AG09309 (cell line): Measurements from ENCODE around the gene PNKP.
A peak's percentile ranks its signal among the peaks of the same experiment; 100 is the strongest.

Experiments
- DNase-seq: peaks from one replicate; pipeline ENCODE4 v3.0.0-alpha.2; 2010; ENCODE audit warnings: low read depth
- H3K4me3 ChIP-seq: 2 replicates; pipeline ENCODE4 v1.5.1; 2011; ENCODE audit warnings: mild to moderate bottlenecking, low read depth, low read length, moderate library complexity; ENCODE audit not compliant: control insufficient read depth
- TF ChIP-seq, protein P1 (sequence below): IDR thresholded peaks from 2 replicates; pipeline ENCODE4 v1.5.1; 2011; ENCODE audit warnings: mild to moderate bottlenecking, low read depth, low read length, inconsistent platforms; ENCODE audit not compliant: insufficient read depth, control insufficient read depth; ENCODE audit errors: missing control alignments

The PNKP gene

DNA sequence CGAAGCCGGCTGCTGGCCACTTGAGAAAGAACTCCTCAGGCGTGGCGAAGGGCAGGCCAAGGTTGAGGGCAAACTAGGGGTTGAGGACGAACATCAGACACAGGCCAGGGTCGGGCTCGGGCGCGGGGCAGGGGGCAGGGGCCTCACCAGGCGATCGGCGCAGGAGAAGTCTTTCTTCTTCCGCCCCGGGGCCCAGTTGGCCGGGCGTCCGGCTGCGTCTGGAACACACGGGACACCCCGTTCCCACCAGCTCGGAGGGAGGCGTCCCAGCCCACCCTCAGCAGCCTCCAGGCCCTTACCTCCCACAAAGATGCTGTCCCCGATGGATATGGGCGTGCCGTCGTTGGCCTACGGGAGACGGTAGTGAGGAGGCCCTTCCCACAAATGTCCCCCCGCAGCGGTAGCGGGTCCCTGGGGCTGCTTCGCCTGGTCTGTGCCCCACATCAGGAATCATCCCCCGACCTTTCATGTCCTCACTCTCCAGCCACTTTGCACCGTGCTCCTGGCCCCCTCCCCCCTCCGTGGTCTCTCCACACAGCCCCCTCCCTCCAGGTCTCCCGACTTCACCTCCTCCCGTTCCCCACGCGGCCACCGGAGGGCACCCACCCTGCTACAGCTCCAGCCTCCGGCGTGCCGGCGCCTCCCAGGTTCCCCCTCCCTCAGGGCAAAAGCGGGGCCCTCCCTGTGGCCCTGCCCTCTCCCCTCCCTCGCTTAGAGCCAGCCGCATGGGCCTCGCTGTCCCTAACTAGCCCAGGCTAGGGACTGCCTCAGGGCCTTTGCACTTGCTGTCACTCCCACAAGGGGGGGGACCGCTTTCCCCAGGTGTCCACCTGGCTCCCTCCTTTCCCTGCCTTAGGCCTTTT lies 4.8 kb downstream of the PNKP start:
- no peak for DNase-seq
- TF ChIP-seq, protein P1, sequence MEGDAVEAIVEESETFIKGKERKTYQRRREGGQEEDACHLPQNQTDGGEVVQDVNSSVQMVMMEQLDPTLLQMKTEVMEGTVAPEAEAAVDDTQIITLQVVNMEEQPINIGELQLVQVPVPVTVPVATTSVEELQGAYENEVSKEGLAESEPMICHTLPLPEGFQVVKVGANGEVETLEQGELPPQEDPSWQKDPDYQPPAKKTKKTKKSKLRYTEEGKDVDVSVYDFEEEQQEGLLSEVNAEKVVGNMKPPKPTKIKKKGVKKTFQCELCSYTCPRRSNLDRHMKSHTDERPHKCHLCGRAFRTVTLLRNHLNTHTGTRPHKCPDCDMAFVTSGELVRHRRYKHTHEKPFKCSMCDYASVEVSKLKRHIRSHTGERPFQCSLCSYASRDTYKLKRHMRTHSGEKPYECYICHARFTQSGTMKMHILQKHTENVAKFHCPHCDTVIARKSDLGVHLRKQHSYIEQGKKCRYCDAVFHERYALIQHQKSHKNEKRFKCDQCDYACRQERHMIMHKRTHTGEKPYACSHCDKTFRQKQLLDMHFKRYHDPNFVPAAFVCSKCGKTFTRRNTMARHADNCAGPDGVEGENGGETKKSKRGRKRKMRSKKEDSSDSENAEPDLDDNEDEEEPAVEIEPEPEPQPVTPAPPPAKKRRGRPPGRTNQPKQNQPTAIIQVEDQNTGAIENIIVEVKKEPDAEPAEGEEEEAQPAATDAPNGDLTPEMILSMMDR, result peak; percentile 34

DNA sequence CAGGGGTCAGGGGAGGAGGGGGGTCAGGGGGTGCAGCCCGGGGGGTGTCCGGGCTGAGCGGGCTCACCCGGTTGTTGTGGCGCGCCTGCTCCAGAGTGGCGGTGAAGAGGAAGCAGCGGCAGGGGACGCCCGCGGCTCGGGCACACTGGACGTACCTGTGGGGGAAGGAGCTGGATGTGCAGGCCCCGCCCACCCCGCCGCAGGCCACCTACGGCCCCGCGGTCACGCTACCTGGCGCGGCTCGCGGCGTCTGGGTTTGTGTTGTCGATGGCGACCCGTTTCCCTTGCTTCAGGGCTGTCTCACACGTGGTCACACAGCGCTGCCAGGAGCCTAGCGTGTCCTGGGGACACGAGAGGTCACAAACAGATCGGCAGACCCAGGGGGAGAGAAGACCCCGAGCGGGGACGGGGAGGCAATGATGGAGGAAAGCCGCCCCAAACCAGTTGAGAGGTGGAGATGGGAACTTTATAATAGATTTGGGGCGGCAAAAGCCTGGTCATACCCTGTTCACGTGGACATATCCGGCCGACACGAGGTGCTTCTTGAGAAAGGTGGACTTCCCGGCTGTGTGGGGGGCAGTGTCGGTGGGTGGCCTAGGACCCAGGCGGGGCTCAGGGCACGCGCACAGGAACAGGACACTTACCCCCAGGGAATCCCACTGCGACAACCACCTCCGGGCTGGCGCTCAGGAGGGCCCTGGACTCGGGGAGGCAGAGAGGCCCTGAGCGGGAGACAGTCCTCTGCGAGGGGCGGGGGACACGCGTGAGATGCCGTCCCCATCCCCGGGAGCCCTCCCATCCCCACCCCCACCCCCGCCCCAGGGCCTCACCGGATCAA lies 5.6 kb downstream of the PNKP start:
- TF ChIP-seq, protein P1, result no peak
- H3K4me3 ChIP-seq, result no peak overlapping the region
- DNase-seq, result no peak

More for the DNA sequence above, 4.8 kb downstream of the PNKP start:
- H3K4me3 ChIP-seq, result no peak overlapping the region

DNA sequence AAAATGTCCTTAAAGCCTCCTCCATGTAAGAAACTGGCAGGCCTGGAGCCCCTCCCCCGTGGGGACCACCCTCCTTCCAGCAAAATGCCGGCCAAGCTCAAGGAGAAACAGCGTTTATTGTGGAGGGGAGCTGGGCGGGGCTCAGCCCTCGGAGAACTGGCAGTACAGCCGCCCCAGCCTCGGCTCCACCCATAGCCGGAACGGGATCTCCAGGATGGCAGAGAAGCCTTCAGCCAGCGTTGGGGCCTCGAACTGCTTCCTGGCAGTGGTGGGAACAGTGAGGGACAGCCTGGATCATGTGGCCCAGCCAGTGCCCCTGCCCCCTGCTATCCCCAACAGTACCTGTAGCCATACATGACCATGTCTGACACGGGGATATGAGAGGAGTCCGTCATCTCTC lies 6.3 kb downstream of the PNKP start:
- DNase-seq, result no peak
- TF ChIP-seq, protein P1, result no peak
- no peak overlapping the region for H3K4me3 ChIP-seq

DNA sequence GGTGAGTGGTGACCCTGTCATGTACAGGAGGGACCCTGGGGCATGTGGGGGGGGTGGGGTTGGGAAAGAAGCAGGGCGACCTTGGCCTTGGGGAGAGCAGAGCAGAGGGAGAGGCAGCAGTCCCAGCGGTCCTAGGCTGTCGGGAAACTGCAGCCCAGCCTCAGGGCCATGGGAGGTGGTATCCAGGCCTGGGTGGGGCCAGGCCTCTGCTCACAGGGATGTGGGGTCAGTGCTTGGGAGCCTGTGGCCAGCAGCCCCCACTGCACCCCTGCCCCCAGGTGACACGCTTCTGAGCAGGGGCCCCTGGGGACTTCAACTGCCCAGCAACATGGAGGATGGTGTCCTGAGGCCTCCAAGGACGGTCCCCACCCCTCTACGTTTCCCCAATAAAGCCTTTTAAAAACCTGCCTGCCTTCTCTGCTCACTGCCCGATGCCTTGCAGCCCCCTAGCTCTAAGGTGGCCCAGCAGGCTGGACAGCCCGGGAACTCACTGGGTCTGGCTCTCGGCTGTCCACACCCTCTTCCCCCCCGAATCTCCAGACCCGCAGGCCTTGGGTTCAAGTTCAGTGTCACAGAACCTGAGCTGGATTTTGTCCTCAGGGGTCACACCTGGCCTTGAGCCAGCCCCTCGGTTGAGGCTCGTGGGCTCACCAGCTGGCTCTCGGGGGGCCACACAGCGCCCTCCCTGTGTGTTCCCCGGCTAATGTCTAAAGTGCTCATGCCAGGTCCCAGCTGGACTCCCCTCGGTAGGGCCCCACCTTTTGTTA lies 6.9 kb downstream of the PNKP start:
- TF ChIP-seq, protein P1, result no peak
- no peak for DNase-seq
- H3K4me3 ChIP-seq, result no peak overlapping the region

DNA sequence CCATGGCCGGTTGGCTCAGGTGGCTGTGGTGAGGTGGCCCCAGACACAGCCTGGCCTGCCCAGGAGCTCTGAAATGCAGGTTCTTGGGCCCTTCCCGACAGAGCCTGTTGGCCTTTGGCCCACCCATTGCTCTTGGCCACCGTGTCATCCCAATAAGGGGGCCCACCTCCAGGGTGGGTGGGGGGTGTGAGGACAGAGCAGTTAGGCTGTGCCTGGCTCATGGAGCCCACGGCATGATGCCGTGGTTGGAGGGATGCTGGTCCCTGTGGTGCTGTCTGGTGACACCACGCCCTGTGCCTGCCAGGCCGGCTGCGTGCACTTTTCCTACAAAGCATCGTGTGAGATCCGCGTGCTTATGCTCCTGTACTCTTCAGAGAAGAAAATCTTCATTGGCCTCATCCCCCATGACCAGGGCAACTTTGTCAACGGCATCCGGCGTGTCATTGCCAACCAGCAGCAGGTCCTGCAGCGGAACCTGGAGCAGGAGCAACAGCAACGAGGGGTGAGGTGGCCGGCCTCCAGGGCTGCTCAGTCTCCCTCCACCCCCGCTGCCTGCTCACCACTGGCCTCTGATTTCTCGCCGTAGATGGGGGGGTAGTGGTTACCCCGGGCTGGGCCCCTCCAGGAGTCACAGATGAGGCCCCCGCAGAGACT lies 7.6 kb downstream of the PNKP start:
- H3K4me3 ChIP-seq, result no peak overlapping the region
- DNase-seq, result no peak
- TF ChIP-seq, protein P1, result no peak
